DLD1 (cell line): Measurements from ENCODE around the gene ASTN2.

Experiments used
- in situ Hi-C: cut with HindIII; loops from 2 replicates; pipeline ENCODE4 v1.10.0; 2017; ENCODE audit warnings: low sequenced_read_pairs

The ASTN2 gene

DNA sequence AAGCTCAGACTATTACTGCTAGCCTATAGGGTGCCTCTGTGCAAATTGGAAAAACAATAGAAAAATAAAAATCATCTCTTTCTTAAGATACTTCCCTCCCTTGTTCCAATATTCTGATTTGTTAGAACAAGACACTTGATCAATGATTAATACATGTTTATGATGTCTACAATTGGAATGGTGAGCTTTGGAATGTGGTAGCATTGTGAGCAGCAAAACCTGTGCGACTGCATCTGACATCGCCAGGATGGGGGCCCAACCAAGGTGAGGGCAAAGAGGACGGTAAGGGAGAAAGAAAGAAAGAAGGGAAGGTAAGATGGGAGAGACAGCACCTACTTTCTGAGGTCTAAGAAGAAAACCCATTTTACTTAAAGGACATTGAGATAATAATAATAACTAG is 910.8 kb downstream of the ASTN2 start:
- in situ Hi-C loops: no loop called here

DNA sequence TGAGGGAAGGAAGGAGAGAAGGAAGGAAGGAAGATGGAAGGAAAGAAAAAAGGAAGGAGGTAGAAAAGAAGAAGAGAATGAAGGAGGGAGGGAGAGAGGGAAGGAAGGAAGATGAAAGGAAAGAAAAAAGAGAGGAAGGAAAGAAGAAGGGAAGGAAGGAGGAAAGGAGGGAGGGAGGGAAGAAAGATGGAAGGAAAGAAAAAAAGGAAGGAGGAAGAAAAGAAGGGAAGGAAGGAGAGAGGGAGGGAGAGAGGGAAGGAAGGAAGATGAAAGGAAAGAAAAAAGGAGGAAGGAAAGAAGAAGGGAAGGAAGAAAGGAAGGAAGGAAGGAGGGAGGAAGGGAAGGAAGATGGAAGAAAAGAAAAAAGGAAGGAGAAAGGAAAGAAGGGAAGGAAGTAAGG is 912.1 kb downstream of the ASTN2 start:
- in situ Hi-C loops: no loop called here

DNA sequence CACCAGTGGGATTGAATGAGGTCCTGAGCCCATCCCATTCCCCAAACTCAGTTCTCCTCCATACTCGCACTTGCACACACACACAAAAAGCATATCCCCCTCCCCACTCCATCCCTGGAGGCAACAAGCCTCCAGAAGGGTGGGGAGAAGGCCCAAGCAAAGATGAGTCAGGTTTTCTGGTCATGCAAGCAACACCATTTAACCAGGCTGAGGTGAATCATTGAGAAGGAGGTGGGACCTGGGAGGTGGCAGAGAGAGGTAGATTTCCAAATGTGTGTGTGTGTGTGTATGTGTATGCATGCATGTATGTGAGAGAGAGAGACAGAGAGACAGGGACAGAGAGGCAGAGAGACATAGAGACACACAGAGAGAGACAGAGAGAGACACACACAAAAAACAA is 913.0 kb downstream of the ASTN2 start:
- in situ Hi-C loops: no loop called here

DNA sequence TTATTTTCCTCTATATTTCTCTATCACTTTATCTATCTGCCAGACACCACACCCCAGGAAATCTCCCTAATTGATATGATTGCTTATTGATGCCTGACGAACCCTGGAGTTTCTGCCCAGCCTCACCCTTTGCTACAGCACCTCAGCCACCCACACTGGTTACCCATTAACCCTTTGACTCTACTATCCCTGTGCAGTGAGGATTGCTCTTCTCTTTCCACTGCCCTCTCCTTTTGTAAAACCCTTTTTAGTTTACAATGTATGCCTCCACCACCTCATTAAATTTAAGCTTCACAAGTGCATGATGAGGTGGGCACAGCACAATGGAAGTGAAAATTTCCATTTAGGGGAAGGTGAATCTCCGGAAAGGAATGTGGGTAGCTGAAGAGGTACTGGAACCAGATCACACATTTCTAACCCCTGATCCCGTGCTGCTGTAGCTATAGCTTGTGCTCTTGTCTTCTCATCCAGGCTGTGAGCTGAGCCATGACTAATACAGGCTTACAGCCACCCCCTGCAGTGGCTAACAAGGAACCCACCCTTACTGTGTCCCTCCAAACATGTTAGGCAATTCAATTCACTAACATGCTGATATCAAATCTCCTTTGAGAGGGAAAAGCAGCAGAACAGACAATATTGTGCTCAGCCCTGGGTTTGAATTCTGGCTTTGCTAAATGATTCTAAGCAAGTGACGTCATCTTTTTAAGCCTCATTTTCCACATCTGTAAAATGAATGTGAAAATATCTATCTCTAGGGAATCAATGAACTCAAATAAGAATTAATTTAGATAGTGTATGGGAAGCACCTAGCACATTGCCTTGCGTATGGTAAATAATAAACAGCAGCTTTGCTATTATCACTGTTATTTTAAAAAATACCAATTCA is 914.6 kb downstream of the ASTN2 start:
- in situ Hi-C loops: no loop called here

DNA sequence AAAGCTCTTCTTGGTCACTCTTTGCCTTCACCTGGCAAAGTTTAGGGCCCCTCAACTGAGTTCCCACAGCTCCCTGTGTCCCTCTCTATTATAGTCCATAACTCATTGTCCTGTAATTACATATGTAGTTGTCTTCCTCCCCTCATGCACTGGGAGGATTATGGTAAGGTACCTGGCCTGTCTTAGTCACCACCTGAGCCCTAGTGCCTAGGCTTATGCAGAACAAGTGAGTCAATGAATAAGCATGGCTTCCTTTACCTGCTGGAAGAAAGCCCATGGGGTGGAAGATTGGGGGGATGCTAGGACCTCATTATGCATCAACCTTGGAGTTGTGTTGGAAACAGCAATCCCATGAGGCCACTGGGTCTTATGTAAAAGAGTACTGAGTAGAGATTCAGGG is 915.4 kb downstream of the ASTN2 start:
- in situ Hi-C loops: no loop called here

DNA sequence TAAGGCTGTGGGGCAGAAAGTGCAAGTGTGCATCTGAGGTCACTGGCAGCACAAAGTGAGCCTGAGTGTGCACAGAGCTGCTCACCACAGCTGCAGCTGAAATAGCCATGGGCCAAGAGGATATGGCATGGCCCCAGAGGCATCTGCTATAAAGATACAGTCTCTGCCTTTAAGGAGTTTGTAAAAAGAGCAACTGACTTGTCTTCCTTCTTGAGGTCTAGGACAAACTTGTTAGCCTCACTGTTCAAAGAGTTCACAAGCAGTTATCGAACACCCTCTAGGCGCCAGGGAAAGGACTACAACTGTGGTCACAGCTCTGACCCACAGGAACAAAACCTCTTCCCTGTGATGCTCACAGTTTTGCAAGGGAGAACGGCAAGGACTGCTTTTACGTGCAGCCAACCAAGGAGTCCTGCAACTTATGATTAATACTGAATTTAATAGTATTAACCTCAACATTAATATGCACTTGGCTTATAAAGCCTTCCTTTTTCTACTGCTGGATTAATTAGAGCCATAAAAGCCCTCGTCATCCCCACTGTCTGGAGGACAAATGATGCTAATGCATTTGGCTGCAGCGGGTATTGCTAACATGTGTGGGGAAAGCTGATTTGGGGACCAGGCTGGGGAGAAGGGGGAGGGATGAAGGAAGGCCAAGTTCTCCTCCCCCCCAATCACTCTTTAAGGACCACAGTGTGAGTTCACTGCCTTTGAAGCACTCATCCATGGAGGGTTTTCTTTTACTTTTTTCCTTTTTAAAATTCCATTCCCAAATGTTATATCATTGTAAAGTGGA is 917.6 kb downstream of the ASTN2 start:
- in situ Hi-C loops: no loop called here

DNA sequence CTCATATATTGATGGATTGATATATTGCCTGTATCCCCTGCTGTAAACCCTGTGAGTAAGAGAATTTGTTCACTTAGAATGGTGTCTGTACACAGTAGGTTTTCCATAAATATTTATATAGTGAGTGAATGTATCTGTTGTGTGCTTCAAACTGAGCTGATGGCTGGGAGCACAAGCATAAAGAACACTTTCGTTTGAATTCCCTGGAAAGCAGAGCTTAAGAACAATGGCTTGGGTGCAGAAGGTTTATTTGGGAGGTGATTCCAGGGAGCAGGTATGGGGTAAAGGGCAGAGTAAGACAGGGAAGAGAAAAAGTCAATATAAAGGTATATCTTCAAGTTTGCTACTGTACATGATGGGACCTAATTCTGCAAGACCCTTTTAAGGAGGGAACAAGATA is 918.7 kb downstream of the ASTN2 start:
- in situ Hi-C loops: no loop called here

DNA sequence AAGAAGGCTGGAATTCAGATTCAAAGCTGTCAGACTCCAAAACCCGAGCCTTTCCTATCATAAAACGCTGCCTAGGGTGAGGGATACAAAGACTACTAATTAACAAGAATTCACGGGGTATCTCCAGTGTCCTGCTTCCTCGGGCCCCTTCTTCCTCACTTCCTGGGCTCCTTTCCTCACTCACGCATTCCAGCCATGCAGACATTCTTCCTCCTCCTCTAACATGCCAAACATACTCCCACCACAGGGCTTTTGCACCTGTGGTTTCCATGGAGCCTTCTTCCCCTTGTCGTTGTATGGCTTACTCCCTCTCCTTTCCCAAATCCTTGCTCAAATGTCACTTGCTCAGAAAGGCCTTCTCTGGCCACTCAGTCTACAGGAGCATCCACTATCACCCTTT is 919.1 kb downstream of the ASTN2 start:
- in situ Hi-C loops: no loop called here

DNA sequence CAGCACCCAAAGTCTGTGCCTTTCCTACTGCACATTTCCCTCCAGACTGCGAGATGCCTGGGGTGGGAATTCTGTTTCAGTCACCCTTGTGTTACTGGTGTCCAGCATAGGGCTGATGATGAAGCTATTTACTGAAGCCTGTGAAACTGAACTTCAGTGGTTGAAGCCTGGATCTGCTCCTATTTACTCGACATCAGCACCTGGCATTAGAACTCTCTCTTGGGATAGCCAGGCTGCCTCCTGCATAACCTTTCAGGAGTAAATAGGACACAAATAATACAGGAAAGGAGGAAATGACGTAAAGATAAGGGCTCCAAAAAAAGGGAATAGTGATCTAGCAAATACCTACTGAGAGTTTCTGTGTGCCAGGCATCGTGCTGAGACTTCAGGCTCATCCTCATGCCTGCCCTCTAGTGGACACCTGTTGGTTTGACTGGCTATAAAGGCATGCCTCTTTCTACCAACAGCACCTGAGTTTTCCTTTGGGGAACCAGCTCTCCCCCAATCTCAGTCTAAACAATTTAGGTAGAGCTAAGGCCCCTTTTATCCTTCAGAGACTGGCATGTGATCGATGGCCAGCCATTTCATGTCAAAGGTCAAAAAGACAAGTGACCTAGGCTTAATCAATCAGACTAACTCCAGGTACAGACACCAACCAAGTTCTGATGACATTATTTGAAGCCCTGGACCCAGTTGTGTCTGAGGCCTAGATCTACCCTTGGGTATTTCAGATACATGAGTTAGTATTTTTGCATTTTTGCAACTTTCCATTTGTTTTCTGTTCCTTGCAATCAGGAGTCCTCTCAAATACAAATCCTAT is 919.8 kb downstream of the ASTN2 start:
- in situ Hi-C loops: no loop called here

DNA sequence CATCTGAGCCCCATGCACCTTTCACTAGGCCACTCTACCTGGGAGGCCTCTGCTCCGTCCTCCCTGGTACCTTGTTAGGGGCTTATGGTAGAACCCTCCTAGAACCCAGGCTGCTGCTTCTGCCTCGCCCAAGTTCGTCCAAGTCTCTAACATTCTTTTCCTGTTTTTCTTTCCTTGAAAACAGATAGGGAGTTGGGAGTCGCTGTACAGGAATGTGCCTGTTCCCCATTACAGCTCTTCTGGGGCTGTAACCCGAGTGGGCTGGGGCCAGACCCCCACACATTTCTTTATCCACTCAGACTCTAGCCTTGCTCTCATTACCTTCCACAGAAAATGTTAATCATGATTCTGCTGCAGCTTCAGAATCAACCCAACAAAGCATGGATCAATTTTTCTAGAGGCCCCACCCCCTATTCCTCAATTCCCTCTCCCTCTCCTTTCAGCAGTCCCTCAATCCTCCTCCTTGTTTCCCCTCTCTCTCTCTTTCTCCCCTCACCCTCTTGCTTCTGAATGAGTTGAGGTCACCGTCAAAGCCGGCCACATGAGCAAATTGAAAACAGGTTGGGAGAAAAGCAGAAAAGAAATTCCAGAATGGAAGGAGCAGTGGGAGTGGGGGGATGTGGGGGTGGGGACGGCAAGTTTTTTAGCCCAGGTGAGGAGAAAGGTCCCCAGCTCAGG is 921.5 kb downstream of the ASTN2 start:
- in situ Hi-C loops: no loop called here

DNA sequence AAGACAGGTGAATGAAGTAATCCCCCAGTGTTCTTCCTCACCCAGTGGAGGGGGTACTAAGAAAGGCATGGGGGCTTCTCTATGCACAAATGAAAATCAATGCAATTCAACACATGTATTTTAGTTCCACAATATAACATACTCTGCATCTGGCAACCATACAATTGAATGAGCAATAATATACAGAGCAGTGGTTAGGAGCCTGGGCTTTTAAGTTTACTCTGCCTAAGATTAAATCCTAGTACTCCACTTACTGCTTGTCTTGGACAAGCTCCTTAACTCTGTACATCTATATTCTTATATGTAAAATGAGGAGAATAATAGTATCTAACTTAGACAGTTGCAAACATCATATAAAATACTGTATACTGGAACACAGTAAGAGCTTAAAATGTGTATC is 923.2 kb downstream of the ASTN2 start:
- in situ Hi-C loops: no loop called here

DNA sequence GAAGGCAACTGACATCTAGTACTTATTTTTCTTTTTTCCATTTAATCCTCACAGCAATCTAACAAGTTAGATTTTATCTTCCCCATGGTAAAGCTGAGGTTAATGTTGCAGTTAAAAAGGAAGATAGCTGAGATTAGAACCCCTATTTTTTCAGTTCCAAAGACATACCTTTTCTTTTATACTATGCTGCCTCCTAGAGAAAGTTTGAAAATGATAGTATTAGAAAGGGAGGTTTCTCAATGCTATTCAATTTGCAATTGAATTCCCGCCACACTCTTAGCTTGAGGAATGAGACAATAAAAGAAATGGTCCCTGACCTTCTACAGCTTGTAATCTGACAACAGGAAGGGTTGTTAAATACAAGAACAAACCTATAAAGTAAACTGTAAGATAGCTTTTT is 923.6 kb downstream of the ASTN2 start:
- in situ Hi-C loops: no loop called here

DNA sequence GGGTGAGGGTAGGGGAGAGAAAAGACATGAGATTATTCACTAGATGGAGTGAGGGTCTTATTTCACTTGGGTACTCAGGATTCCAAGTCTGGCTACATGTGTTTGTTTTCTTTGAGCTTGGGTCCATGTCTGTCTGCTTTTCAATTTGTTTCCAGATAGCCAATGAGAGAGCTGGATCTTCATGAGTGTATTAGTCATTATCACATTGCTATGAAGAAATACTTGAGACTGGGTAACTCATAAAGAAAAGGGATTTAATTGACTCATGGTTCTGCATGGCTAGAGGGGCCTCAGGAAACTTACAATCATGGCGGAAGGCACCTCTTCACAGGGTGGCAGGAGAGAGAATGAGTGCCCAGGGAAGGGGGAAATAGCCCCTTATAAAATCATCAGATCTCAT is 924.5 kb downstream of the ASTN2 start:
- in situ Hi-C loops: no loop called here

DNA sequence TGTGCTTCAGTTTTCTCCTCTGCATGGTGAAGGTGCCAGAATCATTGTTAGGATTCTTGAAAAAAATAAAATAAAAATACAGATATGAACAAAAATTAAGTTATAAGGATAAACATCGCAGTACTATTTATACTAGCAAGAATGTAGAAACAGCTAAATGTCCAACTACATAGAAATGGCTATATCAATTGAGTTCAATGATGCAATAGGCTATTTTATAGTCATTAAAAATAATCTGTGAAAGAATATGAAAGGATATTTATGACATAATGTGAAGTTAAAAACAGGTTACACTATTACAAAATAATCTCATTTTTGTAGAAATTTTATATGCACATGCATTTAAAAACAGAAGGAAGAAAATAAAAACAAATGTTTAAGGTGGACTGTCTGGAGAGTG is 926.5 kb downstream of the ASTN2 start:
- in situ Hi-C loops: no loop called here

DNA sequence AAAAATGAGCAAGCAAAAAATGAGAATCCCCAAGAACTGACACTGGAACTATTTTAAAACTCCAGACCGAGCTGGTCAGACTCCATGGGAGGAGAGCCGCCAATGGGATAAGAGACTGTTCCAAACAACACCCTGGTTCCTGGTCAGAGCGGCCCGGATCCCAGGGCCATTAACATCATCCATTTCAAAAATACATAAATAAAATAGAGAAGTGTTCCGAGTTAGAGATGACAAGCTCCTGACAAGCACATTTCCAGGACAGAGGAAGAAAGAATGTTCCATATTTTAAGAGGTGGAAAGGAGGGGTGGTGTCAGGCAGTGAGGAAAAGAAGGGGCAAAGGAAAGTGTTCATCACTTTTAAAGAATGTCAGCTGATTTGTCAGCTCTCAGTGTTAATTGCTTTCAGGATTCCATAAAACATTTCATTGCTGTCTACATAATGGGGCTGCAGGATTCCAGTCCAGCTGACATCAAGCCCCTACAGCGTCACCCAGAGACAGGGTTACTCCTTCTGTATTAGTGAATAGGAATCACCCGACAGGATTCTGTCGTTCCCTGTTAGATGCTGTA is 930.3 kb downstream of the ASTN2 start:
- in situ Hi-C loops: no loop called here

DNA sequence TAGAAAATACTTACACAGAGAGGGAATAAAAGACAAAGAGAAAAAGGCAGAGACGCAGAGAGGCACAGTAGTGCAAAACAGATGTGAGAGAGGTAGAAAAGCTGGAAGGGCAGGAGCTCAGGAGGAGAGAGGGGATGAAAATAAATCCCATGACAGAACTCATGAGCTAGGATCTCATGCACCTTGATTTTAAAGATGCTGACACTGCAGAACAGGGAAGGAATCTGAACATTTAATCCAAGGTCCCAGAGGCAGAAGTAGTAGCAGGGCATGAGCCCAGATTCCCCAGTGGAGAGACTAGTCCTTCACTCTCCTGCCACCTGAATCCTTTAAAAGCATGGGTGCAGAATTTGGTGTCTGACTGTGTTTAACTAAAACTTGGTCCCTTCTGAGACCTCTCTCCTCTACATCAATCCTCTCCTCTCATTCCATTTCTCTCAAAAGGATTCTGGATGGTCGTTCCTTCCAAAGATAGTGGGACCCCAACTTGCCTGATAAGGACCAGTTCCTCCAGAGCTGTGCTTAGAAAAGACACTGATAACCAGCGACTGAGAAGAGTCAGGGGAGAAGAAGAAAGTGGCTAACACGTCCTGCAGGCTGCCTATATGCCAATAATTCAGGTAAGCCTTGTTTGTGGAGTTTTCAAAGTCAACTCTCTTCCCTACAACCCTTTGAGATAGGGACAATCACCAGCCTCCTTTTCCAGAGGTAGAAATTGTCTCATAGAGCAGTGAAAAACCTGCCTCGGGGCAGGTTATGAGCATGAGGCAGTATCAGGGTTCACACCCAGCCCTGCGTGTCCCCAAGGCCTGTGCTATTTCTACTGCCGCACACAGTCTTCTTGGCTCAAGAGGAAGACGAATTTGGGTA is 931.0 kb downstream of the ASTN2 start:
- in situ Hi-C loops: no loop called here

DNA sequence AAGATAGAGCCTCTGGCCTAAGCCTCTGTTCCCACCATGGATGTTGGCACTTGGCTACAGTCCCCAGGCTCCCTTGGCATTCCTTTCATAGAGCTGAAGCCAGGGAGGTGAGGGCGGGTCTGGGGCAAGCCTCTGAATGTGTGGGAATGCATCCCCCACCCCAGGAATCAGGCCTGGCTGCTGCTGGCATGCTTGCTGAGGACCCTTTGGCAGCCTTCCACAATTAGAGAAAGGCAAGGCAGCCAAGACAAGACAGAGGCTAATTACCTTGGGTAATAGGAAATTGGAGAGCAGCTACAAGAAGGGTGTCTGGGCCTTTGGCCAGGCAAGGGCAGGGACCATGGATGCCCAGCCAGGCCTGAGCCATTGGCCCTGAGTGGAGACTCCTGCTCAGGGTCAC is 932.1 kb downstream of the ASTN2 start:
- in situ Hi-C loops: no loop called here

DNA sequence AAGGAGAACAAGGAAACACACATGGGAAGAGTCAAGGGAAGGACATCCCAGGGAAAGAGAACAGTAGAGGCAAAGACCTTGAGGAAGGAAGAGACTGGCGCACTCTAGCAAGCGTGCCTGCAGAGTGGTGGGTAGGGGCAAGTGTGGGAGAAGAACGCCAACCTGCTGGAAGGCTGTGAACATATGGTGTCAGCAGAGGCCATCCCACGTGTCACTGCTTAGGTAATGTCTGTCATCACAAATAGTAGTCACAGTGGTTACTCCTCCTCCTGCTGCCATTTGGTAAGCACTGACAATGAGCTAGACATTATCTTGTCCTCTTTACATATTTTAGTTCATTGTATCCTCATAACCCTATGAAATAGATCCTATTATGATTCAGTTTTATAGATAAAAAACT is 934.2 kb downstream of the ASTN2 start:
- in situ Hi-C loops: no loop called here

DNA sequence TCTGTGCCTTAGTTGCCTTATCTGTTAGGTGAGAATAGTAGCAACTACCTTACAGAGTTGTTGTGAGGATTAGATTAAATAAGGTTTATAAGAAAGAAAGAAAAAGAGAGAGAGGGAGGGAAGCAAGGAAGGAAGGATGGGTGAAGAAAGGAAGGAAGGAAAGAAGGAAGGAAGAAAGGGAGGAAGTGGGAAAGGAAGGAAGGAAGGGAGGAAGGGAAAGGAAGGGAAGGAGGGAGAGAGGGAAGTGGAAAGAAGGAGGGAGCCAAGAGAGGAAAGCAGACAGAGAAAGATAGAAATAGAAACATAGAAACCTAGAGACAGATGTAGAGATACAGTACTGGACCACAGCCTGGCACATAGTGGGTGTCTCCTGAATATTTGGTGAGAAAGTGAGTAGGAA is 934.9 kb downstream of the ASTN2 start:
- in situ Hi-C loops: no loop called here
